Skeletal muscle tissue (tissue), 4 donors: ENCODE results near the gene PPP1R13B. TPM values are rescaled to one million over a fixed set of nuclear protein-coding genes. Genes with fewer than 3 reads are reported as not detected.

Experiments used
- H3K27ac ChIP-seq: one replicate; pipeline ENCODE4 v1.7.0; 2013; ENCODE audit warnings: mild to moderate bottlenecking, low read depth, low read length, inconsistent platforms
- H3K27me3 ChIP-seq, 3 donors: one replicate each; pipeline ENCODE4 v1.7.0; 2013; ENCODE audit warnings: low read length in 3 of 3; ENCODE audit not compliant: control insufficient read depth in 3 of 3, insufficient read depth in 3 of 3
- H3K36me3 ChIP-seq, 3 donors: one replicate each; pipeline ENCODE4 v1.7.0; 2013; ENCODE audit warnings: low read length in 3 of 3; ENCODE audit not compliant: control insufficient read depth in 3 of 3, insufficient read depth in 3 of 3
- H3K4me1 ChIP-seq, 3 donors: one replicate each; pipeline ENCODE4 v1.7.0; 2013; ENCODE audit warnings: low read length in 3 of 3, mild to moderate bottlenecking in 3 of 3; ENCODE audit not compliant: control insufficient read depth in 3 of 3, insufficient read depth in 3 of 3
- H3K4me3 ChIP-seq, 3 donors: one replicate each; pipeline ENCODE4 v1.7.0; 2013; ENCODE audit warnings: low read length in 3 of 3
- H3K9ac ChIP-seq, 3 donors: one replicate each; pipeline ENCODE4 v1.7.0; 2013; ENCODE audit warnings: low read length in 3 of 3, mild to moderate bottlenecking in 3 of 3, moderate library complexity in 2 of 3, low read depth in 1 of 3
- H3K9me3 ChIP-seq, 3 donors: one replicate each; pipeline ENCODE4 v1.7.0; 2013; ENCODE audit warnings: low read length in 3 of 3; ENCODE audit not compliant: control insufficient read depth in 3 of 3
- total RNA-seq: library from RNA; depleted of rRNA; stranded (reverse); fragments of >200 nt; gene quantifications from one replicate; pipeline ENCODE4 v1.2.3, GENCODE V29; 2014
- donor health status: Osteomylitis.

The PPP1R13B gene
- total RNA-seq, 1 donor from 2014 or later, result 4.7 TPM

DNA sequence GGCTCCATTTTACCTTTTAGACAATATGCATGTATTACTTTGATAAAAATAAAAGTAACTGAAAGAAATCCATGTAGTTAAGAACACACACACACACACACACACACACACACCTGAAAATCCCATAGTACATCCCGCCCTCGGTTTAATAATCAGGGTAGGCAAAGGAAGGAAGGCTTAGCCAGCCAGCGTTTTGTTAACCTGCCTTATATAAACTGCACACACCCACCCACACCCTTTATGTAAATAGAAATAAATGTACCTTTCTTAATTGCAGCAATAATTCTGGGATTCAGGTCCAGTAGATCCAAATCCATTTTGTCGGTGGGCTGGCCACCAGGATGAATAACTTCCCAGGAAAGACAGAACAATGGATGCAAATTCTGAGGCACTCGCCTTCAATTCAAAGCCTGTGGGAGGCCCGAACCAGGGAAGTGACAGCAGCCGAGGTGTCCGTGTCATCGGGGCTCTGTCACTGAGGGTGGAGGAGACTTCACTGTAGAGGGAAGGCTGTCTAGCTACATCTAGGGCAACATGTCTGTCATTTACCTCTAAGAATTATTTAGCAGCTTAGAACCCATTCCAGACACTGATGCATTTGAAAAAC, 136.5 kb downstream of the PPP1R13B start:
- Histone ChIP-seq H3K9me3 (no peaks in the 10 kb centered on the region), H3K4me1 (peaks cover 31 to 52% (median 49%) of the 10 kb centered on the region in 3 donors), H3K27ac (no peak overlapping the region), H3K27me3 (no peaks in the 10 kb centered on the region), H3K36me3 (peaks cover 4 to 7% (median 4%) of the 10 kb centered on the region in 3 donors), H3K4me3 (no peak overlapping the region), H3K9ac (no peak overlapping the region)

DNA sequence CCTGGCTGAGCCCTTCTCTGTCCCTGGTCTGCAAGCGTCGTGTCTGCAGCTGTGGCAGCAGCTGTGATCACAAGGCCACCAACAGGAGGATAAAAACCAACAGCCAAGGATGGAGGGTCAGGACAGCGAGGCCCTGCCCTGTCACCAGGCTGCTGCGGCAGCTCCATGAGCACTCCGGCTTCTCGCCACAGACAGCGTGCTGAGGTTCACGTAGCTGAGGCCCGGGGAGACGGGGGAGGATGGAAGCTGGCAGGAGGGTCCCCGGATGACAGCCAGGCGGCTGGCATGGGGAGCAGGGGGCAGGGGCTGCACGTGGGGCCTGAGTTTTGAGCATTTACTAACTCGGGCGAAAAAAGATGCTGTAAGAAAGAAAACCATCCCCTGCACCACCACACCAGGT, 137.6 kb downstream of the PPP1R13B start:
- no peaks in the 10 kb centered on the region for H3K27me3 ChIP-seq
- H3K9me3 ChIP-seq, result no peaks in the 10 kb centered on the region
- H3K9ac ChIP-seq, result no peak overlapping the region
- peaks cover 4 to 12% (median 7%) of the 10 kb centered on the region in 3 donors for H3K36me3 ChIP-seq
- H3K4me1 ChIP-seq, result peaks cover 31 to 55% (median 52%) of the 10 kb centered on the region in 3 donors
- H3K4me3 ChIP-seq, result no peak overlapping the region
- no peak overlapping the region for H3K27ac ChIP-seq

DNA sequence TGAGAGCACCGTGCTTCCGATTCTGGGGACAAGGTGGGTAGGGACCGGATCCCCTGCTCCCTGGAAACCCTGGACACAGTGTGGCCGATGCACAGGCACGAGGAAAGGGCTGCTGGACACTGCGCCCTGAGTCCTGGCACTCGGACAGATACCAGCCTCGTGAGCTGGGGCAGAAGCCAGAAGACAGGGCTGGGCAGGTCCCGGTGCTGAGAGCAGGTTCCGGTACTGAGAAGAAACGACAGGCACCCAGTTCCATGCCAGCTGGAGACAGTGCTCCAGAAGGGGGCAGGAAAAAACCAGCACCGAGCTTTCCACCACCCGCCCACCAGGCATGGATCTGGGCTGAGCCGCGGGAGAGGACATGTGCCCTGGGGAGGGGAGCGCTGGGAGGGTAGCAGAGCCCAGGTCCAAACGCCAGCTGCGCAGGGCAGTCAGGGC, 138.6 kb downstream of the PPP1R13B start:
- Histone ChIP-seq H3K27ac (no peak overlapping the region), H3K4me1 (peaks cover 26 to 54% (median 46%) of the 10 kb centered on the region in 3 donors), H3K9me3 (no peaks in the 10 kb centered on the region), H3K9ac (peak overlapping the region; percentile 45 to 79 (median 51)), H3K4me3 (peak overlapping the region in 2 of 3 donors; percentile 28 to 56), H3K27me3 (no peaks in the 10 kb centered on the region), H3K36me3 (peaks cover 7 to 15% (median 9%) of the 10 kb centered on the region in 3 donors)

DNA sequence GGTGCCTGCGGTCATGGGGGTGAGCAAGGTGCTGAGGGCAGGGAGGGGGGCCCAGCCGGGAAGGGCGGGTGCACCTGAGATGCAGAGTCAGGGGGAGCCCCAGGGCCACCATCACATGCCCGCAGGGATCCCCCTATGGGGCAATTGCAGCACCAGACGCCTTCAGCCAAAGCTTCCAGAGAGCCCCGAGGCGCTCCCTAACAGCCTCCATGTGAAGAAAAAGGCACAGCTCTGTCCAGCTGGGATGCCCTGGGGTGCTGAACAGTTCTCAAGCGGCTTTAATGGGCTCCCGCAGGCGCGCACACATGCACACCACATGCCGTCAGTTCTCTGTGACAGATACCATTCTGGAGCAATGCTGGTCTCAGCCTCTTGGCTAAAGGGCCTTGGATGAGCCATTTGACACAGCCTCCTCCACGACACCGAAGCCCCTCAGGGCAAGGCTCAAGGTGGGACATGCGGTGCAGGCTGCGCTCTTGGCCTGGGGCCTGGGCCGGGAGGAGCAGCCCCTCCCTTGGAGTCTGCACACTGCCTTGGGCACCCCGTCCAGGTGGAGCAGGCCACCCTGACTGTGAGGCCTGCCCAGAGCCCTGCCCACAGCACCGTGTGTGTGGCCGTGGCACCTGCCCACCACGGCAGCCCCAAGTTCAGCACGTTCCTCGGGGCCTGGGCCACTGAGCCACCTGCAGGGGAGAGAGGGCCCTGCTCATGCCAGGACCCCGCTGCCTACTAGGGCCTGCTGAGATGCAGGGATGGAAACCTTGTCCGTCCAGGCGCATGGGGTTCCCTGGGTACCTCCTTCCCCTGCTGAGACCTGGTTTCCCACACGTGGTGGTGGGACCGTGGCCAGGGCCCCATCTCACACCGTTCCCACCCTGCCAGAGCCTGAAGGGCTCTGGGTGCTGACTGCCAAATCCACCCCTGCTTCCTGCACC, 139.8 kb downstream of the PPP1R13B start:
- Histone ChIP-seq H3K9me3 (no peaks in the 10 kb centered on the region), H3K4me3 (no peak overlapping the region), H3K9ac (peak overlapping the region in 1 of 3 donors; percentile 79), H3K36me3 (peaks cover 7 to 23% (median 20%) of the 10 kb centered on the region in 3 donors), H3K27me3 (no peaks in the 10 kb centered on the region), H3K27ac (no peak overlapping the region), H3K4me1 (peaks cover 25 to 57% (median 46%) of the 10 kb centered on the region in 3 donors)

DNA sequence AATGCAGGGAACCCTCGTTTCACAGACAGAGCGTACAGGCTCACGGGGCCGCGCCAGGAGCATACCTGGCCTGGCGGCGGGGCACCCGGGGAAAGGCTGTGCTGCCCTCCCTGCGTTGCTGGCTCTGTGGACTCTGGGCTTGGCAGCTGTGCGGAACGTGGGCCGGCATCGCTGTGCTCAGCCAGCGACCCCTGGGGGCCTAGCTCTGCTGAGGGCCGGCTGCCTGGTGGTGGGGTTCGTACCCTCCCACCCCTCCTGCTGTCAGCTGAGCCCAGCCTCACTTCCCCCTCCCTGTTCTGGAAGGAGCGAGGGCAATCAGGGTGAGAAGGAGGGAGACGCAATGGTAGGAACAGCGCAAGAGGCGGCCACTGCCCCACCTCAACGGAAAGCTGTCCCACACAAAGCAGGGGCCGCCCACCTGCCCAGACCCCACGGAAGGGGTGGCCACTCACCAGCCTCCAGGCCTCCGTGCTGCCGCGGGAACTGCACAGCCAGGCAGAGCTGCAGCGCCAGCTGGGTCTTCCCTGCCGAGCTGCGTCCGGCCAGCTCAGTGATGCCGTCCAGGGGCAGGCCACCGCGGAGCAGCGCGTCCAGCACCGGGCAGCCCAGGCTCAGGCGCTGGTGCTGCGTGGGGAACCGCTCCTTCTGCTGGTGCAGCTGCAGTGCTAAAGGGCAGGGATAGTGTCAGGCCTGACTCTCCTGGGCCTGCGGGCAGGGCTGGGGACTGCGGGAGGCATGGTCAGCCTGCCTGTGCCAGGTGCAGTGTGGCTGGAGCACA, 140.6 kb downstream of the PPP1R13B start:
- H3K9ac ChIP-seq, result no peak overlapping the region
- no peak overlapping the region for H3K4me3 ChIP-seq
- H3K27ac ChIP-seq, result no peak overlapping the region
- H3K36me3 ChIP-seq, result peaks cover 12 to 31% (median 21%) of the 10 kb centered on the region in 3 donors
- H3K27me3 ChIP-seq, result no peaks in the 10 kb centered on the region
- peaks cover 24 to 52% (median 46%) of the 10 kb centered on the region in 3 donors for H3K4me1 ChIP-seq
- no peaks in the 10 kb centered on the region for H3K9me3 ChIP-seq

DNA sequence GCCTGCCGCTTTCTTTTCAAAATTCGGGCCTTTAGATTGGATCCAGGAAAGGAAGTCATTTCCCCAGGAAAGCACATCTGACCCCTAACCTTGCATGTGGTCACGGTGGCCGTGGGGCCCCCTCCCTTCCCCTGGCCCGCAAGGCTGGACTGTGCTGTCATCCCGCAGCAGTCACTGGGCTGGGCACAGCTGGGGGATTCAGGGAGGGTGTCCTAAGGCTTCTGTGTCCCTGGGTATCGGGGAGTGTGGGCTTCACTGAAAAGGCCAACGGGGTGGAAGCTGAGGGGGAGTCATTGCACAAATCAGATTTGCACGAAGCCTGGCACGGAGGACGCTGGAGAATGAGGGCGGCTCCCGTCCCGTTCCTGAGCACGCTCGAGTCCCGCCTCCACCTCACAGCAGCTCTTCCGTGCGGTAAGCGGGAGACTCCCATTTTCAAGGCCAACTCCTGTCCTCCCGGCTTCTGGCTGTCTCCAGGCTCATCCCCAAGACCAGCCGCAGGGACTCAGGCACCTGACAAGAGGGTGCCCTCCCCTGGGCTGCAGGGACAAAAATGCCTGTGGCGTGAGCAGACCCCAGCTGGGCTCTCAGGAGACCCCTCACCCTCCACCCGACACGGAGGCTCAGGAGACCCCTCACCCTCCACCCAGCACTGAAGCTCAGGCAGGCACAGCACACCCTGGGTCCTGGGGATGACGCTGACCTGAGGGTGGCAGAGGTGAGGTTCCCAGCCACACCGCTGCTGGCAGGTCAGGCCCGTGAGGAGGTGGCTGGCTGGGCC, 141.7 kb downstream of the PPP1R13B start:
- peaks cover 25 to 50% (median 47%) of the 10 kb centered on the region in 3 donors for H3K4me1 ChIP-seq
- H3K9me3 ChIP-seq, result no peaks in the 10 kb centered on the region
- no peak overlapping the region for H3K27ac ChIP-seq
- H3K27me3 ChIP-seq, result no peaks in the 10 kb centered on the region
- no peak overlapping the region for H3K9ac ChIP-seq
- H3K4me3 ChIP-seq, result no peak overlapping the region
- peaks cover 13 to 31% (median 21%) of the 10 kb centered on the region in 3 donors for H3K36me3 ChIP-seq

DNA sequence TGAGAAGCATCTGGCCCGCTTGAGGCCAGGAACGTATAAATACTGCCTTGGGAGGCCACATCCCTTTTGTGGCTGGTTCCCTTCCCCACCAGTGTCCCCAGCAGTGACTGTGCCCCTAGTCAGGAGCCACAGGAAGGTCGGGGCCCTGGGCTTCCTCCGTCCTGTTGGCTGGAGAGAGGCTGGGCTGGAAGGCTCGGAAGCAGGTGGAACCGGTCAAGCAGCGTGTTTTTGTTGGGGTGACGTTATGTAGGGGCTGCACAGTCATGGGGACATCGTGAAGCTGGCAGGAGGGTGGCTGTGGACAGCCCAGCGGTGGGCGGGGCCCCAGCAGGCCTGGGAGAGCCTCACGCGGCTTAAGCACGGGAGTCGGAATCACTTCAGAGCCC, 142.3 kb downstream of the PPP1R13B start:
- Histone ChIP-seq H3K27me3 (no peaks in the 10 kb centered on the region), H3K4me3 (no peak overlapping the region), H3K27ac (peak overlapping the region; percentile 12), H3K36me3 (peaks cover 16 to 31% (median 21%) of the 10 kb centered on the region in 3 donors), H3K4me1 (peaks cover 31 to 56% (median 53%) of the 10 kb centered on the region in 3 donors), H3K9me3 (no peaks in the 10 kb centered on the region), H3K9ac (peak overlapping the region in 2 of 3 donors; percentile 12 to 25)

DNA sequence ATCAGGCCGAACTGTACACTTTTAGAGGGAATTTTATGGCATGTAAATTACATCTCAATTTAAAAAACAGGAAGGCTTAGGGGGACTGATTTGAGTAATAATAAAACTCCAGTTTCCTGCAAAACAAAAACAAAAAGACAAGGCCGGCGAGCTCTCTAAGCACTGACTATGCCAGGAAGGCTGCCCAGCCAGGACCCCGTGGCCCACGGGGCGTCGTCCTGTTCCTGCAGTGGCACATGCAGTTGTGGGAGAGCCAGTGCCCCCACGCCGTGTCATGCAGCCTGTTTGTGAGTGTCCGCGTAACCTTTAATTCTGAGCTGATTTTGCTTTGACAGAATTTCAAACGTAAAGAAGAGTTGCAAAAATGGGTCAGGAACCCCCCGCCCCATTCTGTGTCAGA, 142.7 kb downstream of the PPP1R13B start:
- Histone ChIP-seq H3K9ac (peak overlapping the region in 2 of 3 donors; percentile 12 to 25), H3K36me3 (peaks cover 18 to 31% (median 20%) of the 10 kb centered on the region in 3 donors), H3K27ac (peak overlapping the region; percentile 12), H3K9me3 (no peaks in the 10 kb centered on the region), H3K4me3 (no peak overlapping the region), H3K4me1 (peaks cover 35 to 60% (median 55%) of the 10 kb centered on the region in 3 donors), H3K27me3 (no peaks in the 10 kb centered on the region)
